ENCODE data around the gene ZNF341. TPM values are rescaled to one million over a fixed set of nuclear protein-coding genes. Genes with fewer than 3 reads are reported as not detected.

The ZNF341 gene
- total and polyA plus RNA-seq, 4 donors: 0.50 to 4.1 (median 2.6) TPM

- ATAC-seq (ENCODE audit: low FRiP score): no peak
- Histone ChIP-seq H3K4me1 (ENCODE audit: control insufficient read depth in 1 of 2, insufficient read depth in 2 of 2, low read length in 2 of 2) (peaks cover 10 to 13% of the 10 kb centered on the region in 2 donors), H3K27ac (ENCODE audit: low read depth in 1 of 2, low read length in 2 of 2) (no peak overlapping the region), H3K36me3 (ENCODE audit: control insufficient read depth in 1 of 2, insufficient read depth in 2 of 2, low read length in 1 of 2) (peaks cover 1 to 2% of the 10 kb centered on the region in 2 donors), H3K4me3 (ENCODE audit: low read length in 2 of 2) (no peak overlapping the region), H3K9me3 (ENCODE audit: control insufficient read depth, low read length) (no peaks in the 10 kb centered on the region), H3K27me3 (ENCODE audit: control insufficient read depth in 1 of 2, insufficient read depth in 2 of 2, low read length in 1 of 2) (no peaks in the 10 kb centered on the region)
- WGBS, 2 donors: 66 to 68% methylated on average over 5 of the region's 5 CpGs
- no peak for DNase-seq
- intact Hi-C loops (cut with DNase I): no loop called here
These were observed 82.5 kb downstream of the ZNF341 start for GRCh38 chr20:33814238-33814712.

DNA sequence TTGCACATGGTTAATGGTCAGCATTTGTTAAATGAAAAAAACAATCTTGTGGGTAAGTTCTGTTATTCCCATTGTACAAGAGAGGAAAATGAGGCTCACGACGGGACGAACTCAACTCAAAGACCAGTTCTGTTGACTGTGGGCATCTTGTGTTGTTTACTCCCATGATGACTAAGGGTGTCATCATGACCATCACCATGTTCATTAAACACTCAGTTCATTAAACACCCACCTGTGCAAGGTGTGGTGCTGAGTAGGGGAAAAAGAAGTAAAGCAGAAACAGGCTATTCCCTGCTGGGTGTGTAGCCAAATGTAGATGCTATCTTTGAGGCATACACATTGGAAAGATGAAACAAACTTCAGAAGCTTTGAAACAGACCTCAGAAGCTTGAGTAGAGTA lies 83.9 kb downstream of the ZNF341 start:
- peaks cover 10 to 15% of the 10 kb centered on the region in 2 donors for H3K4me1 ChIP-seq (ENCODE audit: control insufficient read depth in 1 of 2, insufficient read depth in 2 of 2, low read length in 2 of 2)
- WGBS, 2 donors: 95 to 100% methylated on average over 3 of the region's 3 CpGs
- H3K9me3 ChIP-seq (ENCODE audit: control insufficient read depth, low read length): no peaks in the 10 kb centered on the region

DNA sequence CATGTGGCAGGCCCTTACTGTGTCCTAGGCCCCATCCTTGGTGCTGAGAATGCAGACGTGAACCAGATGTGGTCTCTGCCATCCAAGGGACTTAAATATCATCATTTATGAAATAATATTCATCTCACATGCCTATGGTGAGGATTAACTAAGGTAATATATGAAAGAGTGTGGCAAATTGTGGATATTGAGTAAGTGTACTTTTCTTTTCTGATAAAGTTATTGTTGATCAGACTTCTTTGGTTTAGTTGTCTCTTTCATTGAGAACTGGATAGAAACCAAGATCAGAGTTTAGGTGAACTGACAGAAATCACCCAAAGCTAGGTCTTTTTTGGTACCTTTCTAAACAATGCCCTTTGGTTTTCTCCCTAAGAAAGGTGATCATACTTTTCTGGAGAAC lies 84.4 kb downstream of the ZNF341 start:
- no peak overlapping the region for H3K4me3 ChIP-seq (ENCODE audit: low read length in 2 of 2)
- H3K4me1 ChIP-seq (ENCODE audit: control insufficient read depth in 1 of 2, insufficient read depth in 2 of 2, low read length in 2 of 2): peaks cover 10 to 15% of the 10 kb centered on the region in 2 donors
- 64 to 82% methylated on average over 1 of the region's 1 CpG for WGBS, 2 donors
- DNase-seq (no peak), ATAC-seq (ENCODE audit: low FRiP score) (no peak)
- intact Hi-C loops (cut with DNase I): no loop called here
- H3K27me3 ChIP-seq (ENCODE audit: control insufficient read depth in 1 of 2, insufficient read depth in 2 of 2, low read length in 1 of 2): no peaks in the 10 kb centered on the region
- no peaks in the 10 kb centered on the region for H3K9me3 ChIP-seq (ENCODE audit: control insufficient read depth, low read length)
- no peak overlapping the region for H3K27ac ChIP-seq (ENCODE audit: low read depth in 1 of 2, low read length in 2 of 2)
- peaks cover 1 to 2% of the 10 kb centered on the region in 2 donors for H3K36me3 ChIP-seq (ENCODE audit: control insufficient read depth in 1 of 2, insufficient read depth in 2 of 2, low read length in 1 of 2)

More for the DNA sequence above, 83.9 kb downstream of the ZNF341 start:
- H3K4me3 ChIP-seq (ENCODE audit: low read length in 2 of 2): no peak overlapping the region
- no peak overlapping the region for H3K27ac ChIP-seq (ENCODE audit: low read depth in 1 of 2, low read length in 2 of 2)
- DNase-seq (no peak), ATAC-seq (ENCODE audit: low FRiP score) (no peak)
- intact Hi-C loops (cut with DNase I): no loop called here
- H3K27me3 ChIP-seq (ENCODE audit: control insufficient read depth in 1 of 2, insufficient read depth in 2 of 2, low read length in 1 of 2): no peaks in the 10 kb centered on the region
- H3K36me3 ChIP-seq (ENCODE audit: control insufficient read depth in 1 of 2, insufficient read depth in 2 of 2, low read length in 1 of 2): peaks cover 1 to 2% of the 10 kb centered on the region in 2 donors

DNA sequence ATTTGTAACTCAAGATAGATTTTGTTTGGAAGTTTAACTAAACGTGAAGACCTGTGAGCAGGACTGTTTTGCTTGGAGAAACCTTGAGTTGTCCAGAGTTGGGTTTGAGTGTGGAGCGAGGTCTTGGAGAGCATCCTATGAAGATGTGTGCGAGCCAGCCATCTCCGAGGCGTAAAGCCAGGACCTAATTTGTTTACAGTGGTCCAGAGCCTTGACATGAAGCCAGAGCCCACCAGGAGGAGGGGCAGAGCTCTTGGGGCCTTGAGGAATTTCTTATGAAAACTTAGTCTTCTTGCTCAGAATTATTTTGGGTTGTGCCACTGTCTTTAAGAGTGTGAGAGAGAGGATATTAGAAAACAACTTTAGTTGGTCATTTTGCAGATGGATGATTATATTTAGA lies 85.6 kb downstream of the ZNF341 start:
- 8 to 9% methylated on average over 5 of the region's 5 CpGs for WGBS, 2 donors
- no peak for DNase-seq
- Histone ChIP-seq H3K27me3 (ENCODE audit: control insufficient read depth in 1 of 2, insufficient read depth in 2 of 2, low read length in 1 of 2) (no peaks in the 10 kb centered on the region), H3K4me3 (ENCODE audit: low read length in 2 of 2) (no peak overlapping the region), H3K36me3 (ENCODE audit: control insufficient read depth in 1 of 2, insufficient read depth in 2 of 2, low read length in 1 of 2) (peaks cover 1 to 2% of the 10 kb centered on the region in 2 donors), H3K27ac (ENCODE audit: low read depth in 1 of 2, low read length in 2 of 2) (peak overlapping the region in 1 of 2 donors; percentile 38), H3K4me1 (ENCODE audit: control insufficient read depth in 1 of 2, insufficient read depth in 2 of 2, low read length in 2 of 2) (peaks cover 10 to 15% of the 10 kb centered on the region in 2 donors), H3K9me3 (ENCODE audit: control insufficient read depth, low read length) (no peaks in the 10 kb centered on the region)
- intact Hi-C loops (cut with DNase I): no loop called here
- no peak for ATAC-seq (ENCODE audit: low FRiP score)

DNA sequence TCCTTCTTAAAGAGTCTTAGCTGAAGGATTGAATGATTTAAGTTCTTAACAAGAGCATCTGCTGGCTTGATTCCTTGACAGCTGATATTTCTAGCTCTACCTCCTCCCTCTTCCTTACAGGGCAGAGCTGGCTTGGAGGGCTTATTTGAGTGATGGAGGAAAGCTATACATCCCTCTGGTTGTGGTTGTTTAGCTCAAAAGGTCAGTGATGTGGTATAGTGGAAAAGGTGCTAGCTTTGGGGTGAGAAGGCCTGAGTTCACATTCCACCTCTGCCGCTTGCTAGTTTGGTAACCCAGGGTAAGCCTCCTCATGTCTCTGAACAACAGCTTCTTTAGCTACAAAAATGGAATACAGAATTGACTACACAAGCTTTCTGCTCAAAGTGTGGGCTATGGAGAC lies 87.7 kb downstream of the ZNF341 start:
- Histone ChIP-seq H3K4me3 (ENCODE audit: low read length in 2 of 2) (no peak overlapping the region), H3K4me1 (ENCODE audit: control insufficient read depth in 1 of 2, insufficient read depth in 2 of 2, low read length in 2 of 2) (peaks cover 4 to 10% of the 10 kb centered on the region in 2 donors), H3K36me3 (ENCODE audit: control insufficient read depth in 1 of 2, insufficient read depth in 2 of 2, low read length in 1 of 2) (peaks cover 1 to 2% of the 10 kb centered on the region in 2 donors), H3K27me3 (ENCODE audit: control insufficient read depth in 1 of 2, insufficient read depth in 2 of 2, low read length in 1 of 2) (no peaks in the 10 kb centered on the region), H3K27ac (ENCODE audit: low read depth in 1 of 2, low read length in 2 of 2) (no peak overlapping the region), H3K9me3 (ENCODE audit: control insufficient read depth, low read length) (no peaks in the 10 kb centered on the region)
- intact Hi-C loops (cut with DNase I): no loop called here
- ATAC-seq (ENCODE audit: low FRiP score) (no peak), DNase-seq (no peak)
- 98 to 100% methylated on average over 1 of the region's 1 CpG for WGBS, 2 donors

DNA sequence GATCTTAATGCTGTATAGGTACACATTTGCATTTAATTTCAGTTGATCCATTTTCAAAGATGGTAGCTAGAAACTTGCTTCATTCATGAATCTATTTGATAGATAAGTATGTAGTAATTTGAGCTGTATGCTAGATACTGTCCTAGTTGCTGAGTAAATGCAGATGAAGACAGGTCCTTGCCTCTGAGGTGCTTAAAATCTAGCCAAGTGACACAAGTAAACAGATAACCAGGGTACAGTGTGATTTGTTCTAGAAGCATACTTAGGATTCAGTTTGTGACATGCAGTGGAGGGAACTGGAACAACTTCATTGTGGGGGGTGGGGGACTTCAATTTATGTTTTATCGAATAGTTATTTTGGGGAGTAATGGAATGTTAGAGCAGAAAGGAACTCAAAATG lies 88.6 kb downstream of the ZNF341 start:
- Histone ChIP-seq H3K36me3 (ENCODE audit: control insufficient read depth in 1 of 2, insufficient read depth in 2 of 2, low read length in 1 of 2) (peaks cover 0 to 1% of the 10 kb centered on the region in 2 donors), H3K27ac (ENCODE audit: low read depth in 1 of 2, low read length in 2 of 2) (no peak overlapping the region), H3K27me3 (ENCODE audit: control insufficient read depth in 1 of 2, insufficient read depth in 2 of 2, low read length in 1 of 2) (no peaks in the 10 kb centered on the region), H3K4me3 (ENCODE audit: low read length in 2 of 2) (no peak overlapping the region), H3K9me3 (ENCODE audit: control insufficient read depth, low read length) (no peaks in the 10 kb centered on the region), H3K4me1 (ENCODE audit: control insufficient read depth in 1 of 2, insufficient read depth in 2 of 2, low read length in 2 of 2) (peaks cover 4 to 10% of the 10 kb centered on the region in 2 donors)
- 59 to 65% methylated on average over 1 of the region's 1 CpG for WGBS, 2 donors
- ATAC-seq (ENCODE audit: low FRiP score) (no peak), DNase-seq (no peak)
- intact Hi-C loops (cut with DNase I): no loop called here

- WGBS, 2 donors: 52 to 93% methylated on average over 4 of the region's 4 CpGs
These were observed 89.6 kb downstream of the ZNF341 start for GRCh38 chr20:33821270-33821836.

DNA sequence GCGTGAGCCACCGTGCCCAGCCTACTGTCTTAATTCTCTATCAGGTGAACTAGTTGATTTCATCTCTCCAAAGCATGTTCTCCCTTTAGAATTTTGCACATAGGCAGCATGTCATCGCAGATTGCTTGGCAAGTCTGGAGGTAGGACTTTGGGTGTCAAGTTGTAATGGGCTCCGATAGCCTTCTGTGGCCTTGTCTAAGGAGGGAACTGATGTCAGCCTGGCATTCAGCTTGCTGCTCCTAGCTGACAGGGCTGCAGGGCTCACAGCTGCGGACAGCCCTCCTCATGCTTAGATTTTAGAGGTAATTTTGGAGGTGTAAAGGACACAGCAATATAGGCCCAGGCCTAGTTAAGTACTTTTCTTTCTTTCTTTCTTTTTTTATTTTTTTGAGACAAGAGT lies 90.6 kb downstream of the ZNF341 start:
- 85 to 87% methylated on average over 5 of the region's 5 CpGs for WGBS, 2 donors
- intact Hi-C loops (cut with DNase I): no loop called here
- DNase-seq (no peak), ATAC-seq (ENCODE audit: low FRiP score) (no peak)
- Histone ChIP-seq H3K9me3 (ENCODE audit: control insufficient read depth, low read length) (no peaks in the 10 kb centered on the region), H3K4me3 (ENCODE audit: low read length in 2 of 2) (no peak overlapping the region), H3K27me3 (ENCODE audit: control insufficient read depth in 1 of 2, insufficient read depth in 2 of 2, low read length in 1 of 2) (no peaks in the 10 kb centered on the region), H3K4me1 (ENCODE audit: control insufficient read depth in 1 of 2, insufficient read depth in 2 of 2, low read length in 2 of 2) (peaks cover 6 to 17% of the 10 kb centered on the region in 2 donors), H3K36me3 (ENCODE audit: control insufficient read depth in 1 of 2, insufficient read depth in 2 of 2, low read length in 1 of 2) (no peaks in the 10 kb centered on the region), H3K27ac (ENCODE audit: low read depth in 1 of 2, low read length in 2 of 2) (no peak overlapping the region)

More at GRCh38 chr20:33821270-33821836, 89.6 kb downstream of the ZNF341 start:
- Histone ChIP-seq H3K36me3 (ENCODE audit: control insufficient read depth in 1 of 2, insufficient read depth in 2 of 2, low read length in 1 of 2) (no peaks in the 10 kb centered on the region), H3K27me3 (ENCODE audit: control insufficient read depth in 1 of 2, insufficient read depth in 2 of 2, low read length in 1 of 2) (no peaks in the 10 kb centered on the region), H3K4me1 (ENCODE audit: control insufficient read depth in 1 of 2, insufficient read depth in 2 of 2, low read length in 2 of 2) (peaks cover 5 to 15% of the 10 kb centered on the region in 2 donors), H3K4me3 (ENCODE audit: low read length in 2 of 2) (no peak overlapping the region), H3K9me3 (ENCODE audit: control insufficient read depth, low read length) (no peaks in the 10 kb centered on the region), H3K27ac (ENCODE audit: low read depth in 1 of 2, low read length in 2 of 2) (no peak overlapping the region)
- intact Hi-C loops (cut with DNase I): no loop called here
- no peak for DNase-seq
- ATAC-seq (ENCODE audit: low FRiP score): no peak

DNA sequence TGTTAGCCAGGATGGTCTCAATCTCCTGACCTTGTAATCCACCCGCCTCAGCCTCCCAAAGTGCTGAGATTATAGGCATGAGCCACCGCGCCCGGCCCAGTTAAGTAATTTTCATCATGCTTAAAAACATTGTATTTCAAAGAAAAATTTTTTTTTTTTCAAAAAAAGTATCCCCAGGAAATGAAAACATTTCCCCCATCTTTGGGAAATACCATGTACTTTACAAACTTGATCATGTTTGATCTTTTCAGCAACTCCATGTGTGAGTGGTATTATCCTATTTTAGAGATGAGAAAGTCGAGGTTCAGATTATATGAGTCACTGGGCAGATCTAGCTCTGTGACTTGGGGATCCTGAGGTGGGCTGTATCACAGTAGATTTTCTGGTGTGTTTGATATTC lies 91.2 kb downstream of the ZNF341 start:
- Histone ChIP-seq H3K9me3 (ENCODE audit: control insufficient read depth, low read length) (no peaks in the 10 kb centered on the region), H3K4me3 (ENCODE audit: low read length in 2 of 2) (no peak overlapping the region), H3K27me3 (ENCODE audit: control insufficient read depth in 1 of 2, insufficient read depth in 2 of 2, low read length in 1 of 2) (no peaks in the 10 kb centered on the region), H3K4me1 (ENCODE audit: control insufficient read depth in 1 of 2, insufficient read depth in 2 of 2, low read length in 2 of 2) (peaks cover 6 to 12% of the 10 kb centered on the region in 2 donors), H3K27ac (ENCODE audit: low read depth in 1 of 2, low read length in 2 of 2) (no peak overlapping the region), H3K36me3 (ENCODE audit: control insufficient read depth in 1 of 2, insufficient read depth in 2 of 2, low read length in 1 of 2) (no peaks in the 10 kb centered on the region)
- no peak for ATAC-seq (ENCODE audit: low FRiP score)
- DNase-seq: no peak
- WGBS, 2 donors: 97 to 99% methylated on average over 5 of the region's 5 CpGs
- intact Hi-C loops (cut with DNase I): no loop called here

All from aorta (tissue), 5 donors.